DND-41 (cell line): Measurements from ENCODE around the gene DIRAS1.

ENCODE experiments used
- EZH2 ChIP-seq: IDR thresholded peaks from 3 replicates; pipeline ENCODE4 v1.6.1; 2012; ENCODE audit warnings: borderline replicate concordance, low read depth, mild to moderate bottlenecking, moderate library complexity, low read length, inconsistent platforms; ENCODE audit not compliant: severe bottlenecking
- TF ChIP-seq, protein P1 (sequence below): IDR thresholded peaks from 2 replicates; pipeline ENCODE4 v1.5.1; 2012; ENCODE audit warnings: borderline replicate concordance, low read length, moderate library complexity, mild to moderate bottlenecking; ENCODE audit not compliant: poor library complexity, severe bottlenecking; ENCODE audit errors: extremely low read depth

DNA sequence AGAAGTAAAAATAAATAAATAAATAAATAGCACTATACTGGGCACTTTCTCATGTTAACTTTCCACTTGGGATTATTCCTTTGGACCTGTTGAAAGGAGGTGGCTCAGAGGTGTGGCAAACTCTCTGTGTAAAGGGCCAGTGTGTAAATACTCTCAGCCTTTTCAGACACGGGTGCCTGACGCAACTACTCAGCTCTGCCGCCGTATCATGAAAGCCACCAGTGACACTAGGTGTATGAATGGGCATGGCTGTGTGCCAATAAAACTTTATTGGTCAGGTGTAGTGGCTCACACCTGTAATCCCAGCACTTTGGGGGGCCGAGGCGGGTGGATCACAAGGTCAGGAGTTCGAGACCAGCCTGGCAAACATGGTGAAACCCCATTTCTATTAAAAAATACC lies 38.8 kb upstream of the DIRAS1 start:
- TF ChIP-seq EZH2 = no peak
- TF ChIP-seq, protein P1, sequence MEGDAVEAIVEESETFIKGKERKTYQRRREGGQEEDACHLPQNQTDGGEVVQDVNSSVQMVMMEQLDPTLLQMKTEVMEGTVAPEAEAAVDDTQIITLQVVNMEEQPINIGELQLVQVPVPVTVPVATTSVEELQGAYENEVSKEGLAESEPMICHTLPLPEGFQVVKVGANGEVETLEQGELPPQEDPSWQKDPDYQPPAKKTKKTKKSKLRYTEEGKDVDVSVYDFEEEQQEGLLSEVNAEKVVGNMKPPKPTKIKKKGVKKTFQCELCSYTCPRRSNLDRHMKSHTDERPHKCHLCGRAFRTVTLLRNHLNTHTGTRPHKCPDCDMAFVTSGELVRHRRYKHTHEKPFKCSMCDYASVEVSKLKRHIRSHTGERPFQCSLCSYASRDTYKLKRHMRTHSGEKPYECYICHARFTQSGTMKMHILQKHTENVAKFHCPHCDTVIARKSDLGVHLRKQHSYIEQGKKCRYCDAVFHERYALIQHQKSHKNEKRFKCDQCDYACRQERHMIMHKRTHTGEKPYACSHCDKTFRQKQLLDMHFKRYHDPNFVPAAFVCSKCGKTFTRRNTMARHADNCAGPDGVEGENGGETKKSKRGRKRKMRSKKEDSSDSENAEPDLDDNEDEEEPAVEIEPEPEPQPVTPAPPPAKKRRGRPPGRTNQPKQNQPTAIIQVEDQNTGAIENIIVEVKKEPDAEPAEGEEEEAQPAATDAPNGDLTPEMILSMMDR = no peak
